Measurements from ENCODE around the gene SNX3.

DNA sequence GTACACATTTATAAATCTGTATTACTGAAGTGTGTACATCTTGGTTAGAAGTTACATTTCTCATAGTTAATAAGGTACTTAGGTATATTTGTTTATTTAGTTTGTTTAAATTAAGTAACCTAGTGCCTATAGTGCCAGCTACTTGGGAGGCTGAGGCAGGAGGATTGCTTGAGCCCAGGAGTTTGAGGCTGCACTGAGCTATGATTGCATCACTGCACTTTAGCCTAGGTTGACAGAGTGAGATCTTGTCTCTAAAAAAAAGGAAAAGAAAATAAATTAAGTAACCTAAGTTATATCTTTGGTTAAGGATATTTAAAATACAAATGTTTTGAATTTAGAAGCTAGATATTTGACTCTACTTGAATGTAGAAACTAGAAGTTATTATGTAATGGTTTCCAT lies 24.5 kb upstream of the SNX3 start:
- no peak for TF ChIP-seq SUZ12 (IDR thresholded peaks at IDR 0.05; ENCODE audit: extremely low read depth, insufficient read depth, insufficient read length)
- no peak for TF ChIP-seq ZNF274 (IDR thresholded peaks at IDR 0.05; ENCODE audit: low read depth, low read length)
- TF ChIP-seq YY1 (IDR thresholded peaks at IDR 0.05; ENCODE audit: insufficient read depth, insufficient read length), result no peak
